GM19240 (cell line): ENCODE measurements around the gene PAAF1.
A peak's percentile ranks its signal among the peaks of the same experiment; 100 is the strongest.
"Not testable (repeated sequence)": the region's sequence is repeated elsewhere in the genome, so short reads cannot be mapped to it uniquely, and the experiment has no call there.

Experiments used
- DNase-seq: peaks from one replicate; pipeline ENCODE4 v3.0.0; 2011; ENCODE audit warnings: low spot score; ENCODE audit not compliant: insufficient read length

PAAF1 gene

DNA sequence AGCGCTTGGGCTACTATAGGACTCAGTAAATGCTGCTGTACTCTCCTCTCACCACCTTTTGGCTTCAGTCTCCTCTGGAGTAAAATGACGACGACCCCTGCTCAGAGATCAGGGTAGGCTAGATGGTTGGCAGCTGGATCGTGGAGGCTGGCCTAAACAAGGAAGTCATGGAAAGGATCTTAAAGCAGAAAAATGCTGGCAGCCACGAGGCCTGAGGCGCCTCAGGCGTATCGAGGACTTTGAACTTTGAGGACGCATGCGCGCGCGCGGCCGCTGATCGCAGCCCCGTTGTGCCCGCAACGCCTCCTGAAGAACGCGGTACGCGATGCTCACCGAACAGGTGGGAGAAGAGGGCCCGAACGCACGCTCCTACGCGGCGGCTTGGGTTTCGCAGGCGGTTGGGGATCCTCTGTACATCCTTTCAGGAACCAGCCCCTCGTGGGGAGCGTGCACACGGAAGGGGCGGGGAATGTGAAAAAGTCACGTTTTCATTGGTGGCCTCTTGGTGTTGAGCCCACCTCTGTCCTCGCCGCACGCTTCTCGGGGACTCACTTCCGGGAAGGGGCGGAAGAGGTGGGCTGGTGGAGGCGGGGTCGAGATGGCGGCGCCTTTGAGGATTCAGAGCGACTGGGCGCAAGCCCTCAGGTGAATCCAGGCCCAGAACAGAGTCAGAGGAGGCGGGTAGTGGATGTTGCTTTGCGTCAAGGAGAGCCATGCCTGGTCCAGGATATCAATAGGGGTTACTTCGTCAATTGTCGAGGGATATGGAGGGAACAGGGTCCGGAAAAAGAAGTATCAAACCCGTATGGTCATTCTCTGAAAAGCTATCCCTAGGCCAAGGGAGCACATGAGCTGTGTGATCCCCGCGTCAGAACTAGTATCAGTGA is at the start of gene PAAF1, which contains the start of gene COA4:
Gene PAAF1 (plus strand): TSS at position 576 of the 887 bp plus-strand sequence. CDS start 23 bp downstream, at position 599.
Gene COA4 (minus strand): TSS at position 423 of the 887 bp plus-strand sequence. CDS start 3,468 bp downstream, outside the sequence.
- DNase-seq = peak; percentile 95

DNA sequence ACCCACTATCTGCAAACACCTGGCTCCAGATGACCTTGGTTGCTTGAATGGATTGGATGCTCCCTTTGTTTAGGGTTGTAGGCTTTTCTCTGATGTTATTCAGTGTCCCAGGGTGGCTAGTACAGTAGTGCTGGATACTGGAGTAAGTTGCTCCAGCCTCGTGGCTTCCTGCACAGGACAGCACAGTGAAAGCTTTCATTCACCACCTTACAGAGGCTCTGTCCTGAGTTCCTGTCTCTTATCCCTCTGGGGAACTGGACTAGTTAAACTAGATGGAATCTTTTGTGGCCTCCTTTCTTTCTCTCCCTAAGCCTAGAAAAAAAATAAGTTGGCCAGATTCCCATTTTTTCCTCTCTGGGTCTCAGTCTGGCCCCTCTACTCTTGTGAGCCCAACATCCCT is 46.5 kb upstream of the PAAF1 start:
- no peak for DNase-seq

DNA sequence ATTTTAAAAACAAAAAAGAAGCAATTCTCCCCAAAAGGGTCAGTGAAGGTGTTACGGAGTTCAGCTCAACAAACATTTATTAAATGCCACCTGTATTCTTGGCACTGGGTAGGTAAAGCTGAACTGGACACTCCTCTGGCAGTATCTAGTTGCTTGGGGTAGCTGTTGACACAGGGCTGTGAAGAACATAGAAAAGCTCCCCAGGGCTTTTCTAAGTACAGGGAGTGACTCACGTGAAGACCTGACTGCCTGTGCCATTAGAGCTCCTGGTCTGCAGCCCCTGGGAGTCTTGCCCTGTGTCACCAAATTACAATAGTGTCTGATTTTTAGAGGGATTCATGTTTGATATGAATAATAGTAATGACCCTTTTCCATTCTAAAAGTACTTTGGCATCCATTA is 43.7 kb upstream of the PAAF1 start:
- DNase-seq = no peak

DNA sequence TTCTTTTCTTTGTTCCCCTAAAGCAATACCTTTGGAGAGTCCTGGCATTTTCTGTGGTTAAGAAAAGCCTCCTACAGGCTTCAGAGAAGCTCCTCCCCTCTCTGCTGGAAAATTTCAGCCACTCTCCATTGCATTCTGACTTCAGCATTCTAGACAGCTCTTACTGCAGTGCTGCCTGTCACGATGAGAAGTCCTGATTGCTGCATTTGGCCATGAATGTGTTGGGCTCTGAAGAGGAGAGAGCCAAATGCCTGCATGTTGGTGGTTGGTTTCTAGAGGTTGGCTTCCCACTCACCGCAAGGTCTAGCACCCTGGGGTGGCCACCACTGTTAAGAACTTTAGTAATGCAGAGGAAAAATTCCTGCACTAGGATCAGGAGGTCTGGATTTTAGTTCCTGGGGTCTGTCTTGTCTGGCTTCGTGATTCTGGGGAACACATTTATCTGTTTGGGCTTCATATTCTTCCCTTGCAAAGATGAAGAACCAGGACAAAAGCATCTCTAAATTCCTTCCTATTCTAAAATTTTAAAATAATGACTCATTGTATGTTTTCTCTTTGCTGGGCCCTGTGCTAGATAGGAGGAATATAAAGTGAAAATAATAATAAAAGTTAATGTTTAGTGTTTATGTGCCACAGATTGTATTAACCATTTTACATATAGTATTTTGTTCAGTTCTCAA is 38.2 kb upstream of the PAAF1 start:
- no peak for DNase-seq

DNA sequence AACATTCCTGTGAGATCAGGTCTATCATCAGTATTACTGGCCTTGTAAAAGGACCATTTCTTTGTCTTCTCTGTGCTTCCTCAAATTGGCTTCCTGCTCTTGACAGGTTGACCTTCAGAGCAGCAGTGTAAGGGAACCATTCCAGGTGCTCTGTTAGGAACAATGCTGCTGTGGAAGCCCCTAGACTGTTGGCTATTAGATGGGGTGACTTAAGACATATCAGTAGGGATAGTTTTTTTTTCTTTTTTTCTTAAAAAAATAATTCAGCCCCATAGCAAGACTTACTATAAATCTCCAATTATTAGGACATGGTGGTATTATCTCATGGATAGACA is 37.7 kb upstream of the PAAF1 start:
- no peak for DNase-seq

GRCh38 chr11:73851046-73851764 is 25.6 kb upstream of the PAAF1 start:
- no peak for DNase-seq

GRCh38 chr11:73852049-73852448 is 24.8 kb upstream of the PAAF1 start:
- no peak for DNase-seq

GRCh38 chr11:73854680-73855079 is 22.1 kb upstream of the PAAF1 start:
- no peak for DNase-seq

DNA sequence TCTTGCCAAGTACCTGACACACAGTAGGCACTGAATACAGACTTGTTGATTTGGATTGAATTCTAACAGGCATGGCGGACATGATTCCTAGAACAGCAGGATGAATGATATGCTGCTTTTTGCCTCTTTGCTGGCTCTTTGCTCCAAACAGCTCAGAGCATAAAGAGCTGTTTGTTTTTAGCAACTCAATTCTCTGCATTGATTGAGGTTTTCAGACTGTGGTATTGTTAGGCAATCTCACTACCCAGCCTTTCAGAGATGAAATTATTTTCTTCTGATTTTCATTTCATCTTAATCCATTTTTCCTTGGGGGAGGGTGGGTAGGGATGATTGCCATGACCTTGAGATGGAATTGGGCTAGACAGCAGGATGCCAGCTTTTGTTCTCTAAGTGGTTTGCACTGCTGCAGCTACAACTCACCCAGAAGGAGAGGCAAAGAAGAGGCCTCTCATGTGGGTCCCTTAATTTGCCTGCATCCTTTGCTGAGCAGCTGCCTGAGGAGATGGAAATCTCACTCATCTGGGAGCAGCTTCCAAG is 20.7 kb upstream of the PAAF1 start:
- DNase-seq = no peak

DNA sequence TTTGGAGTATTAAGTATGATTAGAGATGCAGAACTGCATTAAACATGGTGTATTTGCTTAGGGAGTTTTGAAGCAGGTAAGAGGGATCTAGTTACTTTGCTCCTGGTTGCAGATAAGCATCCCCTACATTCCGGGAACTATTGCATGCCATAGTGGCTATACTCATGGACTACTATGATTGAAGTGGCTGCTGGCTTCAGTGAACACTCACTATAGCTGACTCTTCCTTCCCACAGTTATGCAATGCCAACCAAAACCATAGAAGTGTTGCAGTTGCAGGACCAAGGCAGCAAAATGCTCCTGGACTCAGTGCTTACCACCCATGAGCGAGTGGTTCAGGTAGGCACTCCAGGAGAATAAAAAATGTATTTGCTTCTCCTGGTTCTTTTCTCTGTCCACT is 17.1 kb upstream of the PAAF1 start:
- no peak for DNase-seq

GRCh38 chr11:73860202-73860601 is 16.6 kb upstream of the PAAF1 start:
- DNase-seq = no peak

- no peak for DNase-seq
These were observed 13.8 kb upstream of the PAAF1 start for GRCh38 chr11:73862986-73863385.

DNA sequence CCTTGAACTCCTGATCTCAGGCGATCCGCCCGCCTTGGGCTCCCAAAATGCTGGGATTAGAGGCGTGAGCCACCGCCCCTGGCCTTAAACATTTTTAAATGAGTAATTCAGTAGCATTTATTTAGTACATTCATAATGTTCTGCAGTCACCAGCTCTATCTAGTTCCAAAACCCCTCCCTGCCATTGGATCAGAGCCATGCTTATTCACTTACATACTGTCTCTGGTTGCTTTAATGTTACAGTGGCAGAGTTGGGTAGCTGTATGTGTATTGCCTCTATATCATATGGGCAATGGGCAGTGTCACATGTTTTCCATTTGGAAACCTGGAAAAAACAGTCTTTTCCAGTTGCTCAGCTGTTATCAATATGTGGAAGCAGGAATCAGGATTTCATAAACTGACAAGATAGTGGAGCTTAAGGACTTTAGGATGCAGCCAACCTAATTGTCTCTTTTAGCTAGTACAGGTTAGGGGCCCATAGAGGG is 10.7 kb upstream of the PAAF1 start:
- DNase-seq = no peak

- DNase-seq = no peak
These were observed 10.2 kb upstream of the PAAF1 start for GRCh38 chr11:73866586-73866996.

- DNase-seq = no peak
These were observed 7.4 kb upstream of the PAAF1 start for GRCh38 chr11:73869332-73869949.

DNA sequence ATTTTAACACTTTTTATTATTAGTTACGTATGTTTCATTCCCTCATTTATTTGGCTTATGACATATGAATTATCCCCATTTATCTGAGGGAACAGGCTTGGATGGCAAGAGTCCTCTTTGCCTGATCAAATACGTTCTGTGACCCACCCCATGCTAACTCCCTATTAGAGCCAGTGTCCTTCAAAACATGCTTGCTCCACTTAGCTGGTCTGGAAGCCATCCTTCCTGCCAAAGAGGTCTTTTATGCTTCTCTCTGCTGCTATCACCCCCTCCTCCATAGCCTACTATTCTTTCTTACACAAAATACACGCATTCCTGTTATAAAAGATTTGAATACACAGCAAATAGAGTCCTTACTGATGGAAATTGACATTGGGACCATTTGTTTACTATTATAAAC is 6.5 kb upstream of the PAAF1 start:
- no peak for DNase-seq

GRCh38 chr11:73872749-73873357 is 3.9 kb upstream of the PAAF1 start:
- DNase-seq = no peak

GRCh38 chr11:73875380-73875779 is 1.4 kb upstream of the PAAF1 start:
- DNase-seq = no peak

- DNase-seq = no peak
These were observed 959 bp upstream of the PAAF1 start for GRCh38 chr11:73875840-73876239.

DNA sequence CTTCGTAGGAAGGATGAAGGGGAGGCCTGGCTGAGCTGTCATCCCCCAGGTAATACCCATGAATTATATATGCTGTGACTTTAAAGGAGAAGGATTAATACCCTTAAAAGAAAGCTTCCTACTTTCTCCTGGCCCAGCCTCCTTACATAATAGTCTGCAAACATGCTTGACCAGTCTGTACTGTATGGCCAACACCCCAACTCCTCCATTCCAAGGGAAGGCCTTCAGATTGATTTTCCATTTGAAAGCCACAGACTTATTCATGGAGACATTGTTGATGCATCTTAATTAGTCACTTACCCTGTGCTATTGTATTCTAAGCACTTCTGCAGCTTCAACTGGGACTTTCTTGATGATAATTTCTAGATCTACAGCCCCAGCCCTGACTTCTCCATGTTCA is 2.0 kb downstream of the PAAF1 start:
- no peak for DNase-seq

DNA sequence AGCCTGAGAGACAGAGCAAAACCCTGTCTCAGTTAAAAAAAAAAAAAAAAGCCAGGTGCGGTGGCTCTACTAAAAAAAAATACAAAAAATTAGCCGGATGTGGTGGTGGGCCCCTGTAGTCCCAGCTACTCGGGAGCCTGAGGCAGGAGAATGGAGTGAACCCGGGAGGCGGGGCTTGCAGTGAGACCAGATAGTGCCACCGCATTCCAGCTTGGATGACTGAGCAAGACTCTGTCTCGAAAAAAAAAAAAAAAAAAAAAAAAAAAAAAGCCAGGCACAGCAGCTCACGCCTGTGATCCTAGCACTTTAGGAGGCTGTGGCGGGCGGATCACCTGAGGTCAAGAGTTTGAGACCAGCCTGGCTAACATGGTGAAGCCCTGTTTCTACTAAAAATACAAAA is 3.6 kb downstream of the PAAF1 start:
- not testable (repeated sequence) for DNase-seq
